T-cell (primary cell): ENCODE results near the gene EFHC1. TPM values are rescaled to one million over a fixed set of nuclear protein-coding genes. Genes with fewer than 3 reads are reported as not detected.
A peak's percentile ranks its signal among the peaks of the same experiment; 100 is the strongest.

ENCODE experiments used
- ATAC-seq, 4 experiments: fragments of 200-7000 bp in 3 of 4; fragments of 150-1000 bp in 1 of 4; cut with Tn5 transposase; replicated peaks in 1 of 4; 1 replicate in 3 of 4; 2 replicates in 1 of 4; pipeline ENCODE4 v1.10.0; 2021; ENCODE audit warnings: moderate library complexity in 3 of 4, mild to moderate bottlenecking in 2 of 4, moderate number of reproducible peaks in 1 of 4
- CTCF ChIA-PET, 2 donors: fragments of 300-600 bp; sonication (Branson Sonifier 250); formaldehyde crosslinking; loops; one replicate each; lab custom pipeline; 2022; ENCODE audit warnings: antibody characterized with exemption in 2 of 2; lab: Charles Lee
- POLR2A ChIA-PET, 2 donors: fragments of 300-600 bp; sonication (Branson Sonifier 250); formaldehyde crosslinking; loops; one replicate each; lab custom pipeline; 2022; ENCODE audit warnings: antibody characterized with exemption in 2 of 2; lab: Charles Lee
- DNase-seq, 35 experiments: peaks; one replicate each; pipeline versions ENCODE4 v3.0.0 to v3.0.0-alpha.2; 2013 to 2023
- H3K27ac ChIP-seq: one replicate; pipeline ENCODE4 v1.5.1; 2013; ENCODE audit warnings: low read length
- H3K27me3 ChIP-seq, 2 experiments: replicated peaks in 1 of 2; 1 replicate in 1 of 2; 2 replicates in 1 of 2; pipeline versions ENCODE4 v1.6.1 to v1.7.0; 2013; ENCODE audit warnings: low read length in 1 of 2, mixed read lengths in 1 of 2; ENCODE audit not compliant: control insufficient read depth in 2 of 2, insufficient read depth in 2 of 2; ENCODE audit errors: extremely low read depth in 1 of 2
- H3K36me3 ChIP-seq, 2 donors: 1 replicate in 1 of 2; 2 replicates in 1 of 2; pipeline versions ENCODE4 v1.6.1 to v1.7.0; 2013; ENCODE audit warnings: low read length in 1 of 2; ENCODE audit not compliant: control insufficient read depth in 2 of 2, insufficient read depth in 1 of 2; ENCODE audit errors: extremely low read depth in 1 of 2
- H3K4me1 ChIP-seq, 2 experiments: 1 replicate in 1 of 2; 2 replicates in 1 of 2; pipeline versions ENCODE4 v1.6.1 to v1.7.0; 2013; ENCODE audit warnings: low read length in 2 of 2, mixed read lengths in 1 of 2; ENCODE audit not compliant: insufficient read depth in 2 of 2, control insufficient read depth in 1 of 2; ENCODE audit errors: extremely low read depth in 1 of 2
- H3K4me3 ChIP-seq, 2 donors: 1 replicate in 1 of 2; 2 replicates in 1 of 2; pipeline versions ENCODE4 v1.5.1 to v1.7.0; 2013; ENCODE audit warnings: mild to moderate bottlenecking in 2 of 2, low read length in 1 of 2, moderate library complexity in 1 of 2; ENCODE audit not compliant: control insufficient read depth in 1 of 2; ENCODE audit errors: extremely low read depth in 1 of 2
- H3K9me3 ChIP-seq: 2 replicates; pipeline ENCODE4 v1.7.0; 2013
- H3K27ac Mint-ChIP-seq, 2 donors: one replicate each; pipeline ENCODE4 v1.8.0; 2020 to 2021; ENCODE audit warnings: mild to moderate bottlenecking in 2 of 2, mixed read lengths in 2 of 2
- H3K27me3 Mint-ChIP-seq, 2 donors: one replicate each; pipeline ENCODE4 v1.8.0; 2021 to 2022; ENCODE audit warnings: mixed read lengths in 2 of 2
- H3K36me3 Mint-ChIP-seq: one replicate; pipeline ENCODE4 v1.8.0; 2021; ENCODE audit warnings: mixed read lengths
- H3K4me1 Mint-ChIP-seq, 3 donors: one replicate each; pipeline ENCODE4 v1.8.0; 2020 to 2022; ENCODE audit warnings: mixed read lengths in 3 of 3, mild to moderate bottlenecking in 1 of 3
- H3K4me3 Mint-ChIP-seq, 3 donors: one replicate each; pipeline ENCODE4 v1.8.0; 2020 to 2022; ENCODE audit warnings: mild to moderate bottlenecking in 3 of 3, mixed read lengths in 3 of 3, moderate library complexity in 3 of 3
- H3K9me3 Mint-ChIP-seq, 3 donors: one replicate each; pipeline ENCODE4 v1.8.0; 2020 to 2022; ENCODE audit warnings: mixed read lengths in 3 of 3
- WGBS: methylation state at CpG from one replicate; pipeline ENCODE4 v1.1.5; 2013; ENCODE audit warnings: missing lambda C conversion rate; ENCODE audit not compliant: insufficient coverage; 5-methylcytosine and 5-hydroxymethylcytosine counted together
- total RNA-seq, 35 experiments: library from RNA in 6 of 35; stranded (reverse) in 6 of 35; fragments of 120-200 nt in 1 of 35; gene quantifications; one replicate each; pipeline versions ENCODE4 v1.2.1 to v1.2.4 and lab custom pipeline; 2013 to 2026

EFHC1 gene
- total RNA-seq, 5 donors from 2014 or later (not counting 1 experiment from before 2014, with no cell fraction given): 4.5 to 8.6 (median 6.2) TPM

- no peak overlapping the region for H3K27ac ChIP-seq
- no peaks in the 10 kb centered on the region for H3K27me3 ChIP-seq
- no peaks in the 10 kb centered on the region for H3K27me3 Mint-ChIP-seq
- H3K4me3 Mint-ChIP-seq: no peak overlapping the region
- H3K9me3 Mint-ChIP-seq: no peaks in the 10 kb centered on the region
- POLR2A ChIA-PET: no interaction called here
- no peak for DNase-seq
- CTCF ChIA-PET: no interaction called here
- peaks cover 45 to 49% (median 48%) of the 10 kb centered on the region in 3 donors for H3K4me1 Mint-ChIP-seq
- H3K4me1 ChIP-seq: peaks cover 14 to 39% of the 10 kb centered on the region in 2 experiments
- H3K4me3 ChIP-seq: no peak overlapping the region
- H3K36me3 Mint-ChIP-seq: peaks cover 16% of the 10 kb centered on the region
- H3K27ac Mint-ChIP-seq: no peak overlapping the region
- peaks cover 0 to 4% of the 10 kb centered on the region in 2 donors for H3K36me3 ChIP-seq
- WGBS: 100% methylated on average over 3 of the region's 5 CpGs
- H3K9me3 ChIP-seq: no peaks in the 10 kb centered on the region
- ATAC-seq: no peak
Measured at GRCh38 chr6:52534363-52534762, 114.2 kb downstream of the EFHC1 start.

- H3K27ac Mint-ChIP-seq: no peak overlapping the region
- H3K27ac ChIP-seq: no peak overlapping the region
- ChIA-PET CTCF (no interaction called here), POLR2A (no interaction called here)
- H3K36me3 ChIP-seq: peaks cover 0 to 4% of the 10 kb centered on the region in 2 donors
- ATAC-seq (peak in 3 of 4 experiments; percentile 42 to 51 (median 48)), DNase-seq (peak in 1 of 35 experiments; percentile 3)
- peak overlapping the region in 1 of 3 donors; percentile 35 for H3K4me3 Mint-ChIP-seq
- no peaks in the 10 kb centered on the region for H3K27me3 ChIP-seq
- peaks cover 19% of the 10 kb centered on the region for H3K36me3 Mint-ChIP-seq
- H3K27me3 Mint-ChIP-seq: no peaks in the 10 kb centered on the region
- H3K4me3 ChIP-seq: no peak overlapping the region
- WGBS: 71% methylated on average over 1 of the region's 3 CpGs
- H3K9me3 ChIP-seq: no peaks in the 10 kb centered on the region
- H3K4me1 ChIP-seq: peaks cover 14 to 39% of the 10 kb centered on the region in 2 experiments
- no peaks in the 10 kb centered on the region for H3K9me3 Mint-ChIP-seq
- H3K4me1 Mint-ChIP-seq: peaks cover 51 to 54% (median 51%) of the 10 kb centered on the region in 3 donors
Measured at GRCh38 chr6:52534966-52535390, 114.8 kb downstream of the EFHC1 start.

DNA sequence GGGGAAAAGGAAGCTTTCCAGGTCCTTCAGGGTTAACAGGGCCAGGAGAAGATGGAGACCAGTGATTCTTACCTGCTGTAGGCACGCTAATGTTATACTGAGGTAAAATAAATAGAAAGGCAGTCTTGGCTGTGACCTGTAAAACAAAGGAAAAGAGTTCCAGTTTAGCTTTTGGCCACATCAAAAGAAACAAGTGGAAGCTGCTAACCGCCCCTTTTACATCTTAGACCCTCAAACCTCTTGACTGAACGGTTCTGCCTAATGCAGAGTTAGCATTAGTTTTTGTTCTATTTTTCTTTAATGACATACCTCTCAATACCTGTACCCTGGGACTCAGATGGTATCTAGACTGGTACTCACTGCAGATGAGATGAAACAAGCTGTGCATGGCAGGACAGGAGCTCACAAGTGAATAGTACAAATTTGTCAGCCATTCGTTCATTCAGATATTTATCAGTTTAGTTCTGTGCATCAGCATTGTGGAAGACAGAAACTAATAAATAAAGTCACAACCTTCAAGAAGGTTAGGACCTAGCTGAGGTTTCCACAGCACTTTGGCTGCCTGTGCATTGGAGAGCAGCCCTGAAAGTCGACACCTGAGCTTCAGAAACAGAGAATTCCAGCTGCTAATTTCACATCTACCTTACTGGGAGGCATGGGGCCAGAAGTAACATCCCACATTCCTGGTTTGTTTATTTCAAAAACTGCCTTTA is 115.7 kb downstream of the EFHC1 start:
- ATAC-seq: peak in 2 of 4 experiments; percentile 15 to 48
- Mint-ChIP-seq H3K36me3 (peaks cover 19% of the 10 kb centered on the region), H3K27me3 (no peaks in the 10 kb centered on the region), H3K4me3 (peak overlapping the region in 1 of 3 donors; percentile 35), H3K27ac (no peak overlapping the region), H3K4me1 (peaks cover 55 to 59% (median 56%) of the 10 kb centered on the region in 3 donors), H3K9me3 (no peaks in the 10 kb centered on the region)
- Histone ChIP-seq H3K36me3 (no peaks in the 10 kb centered on the region), H3K9me3 (no peaks in the 10 kb centered on the region), H3K4me1 (peaks cover 14 to 39% of the 10 kb centered on the region in 2 experiments), H3K27me3 (no peaks in the 10 kb centered on the region), H3K27ac (no peak overlapping the region), H3K4me3 (no peak overlapping the region)
- POLR2A ChIA-PET: no interaction called here
- CTCF ChIA-PET: interaction anchor here in 1 of 2 donors (0.6 kb wide), 1 partner anchor 48 kb away, joined by 4 read pairs; no protein-coding TSS in a partner anchor
- no CpG with 5 or more reads among the region's 5 CpGs for WGBS
- DNase-seq: peak in 1 of 35 experiments; percentile 20

DNA sequence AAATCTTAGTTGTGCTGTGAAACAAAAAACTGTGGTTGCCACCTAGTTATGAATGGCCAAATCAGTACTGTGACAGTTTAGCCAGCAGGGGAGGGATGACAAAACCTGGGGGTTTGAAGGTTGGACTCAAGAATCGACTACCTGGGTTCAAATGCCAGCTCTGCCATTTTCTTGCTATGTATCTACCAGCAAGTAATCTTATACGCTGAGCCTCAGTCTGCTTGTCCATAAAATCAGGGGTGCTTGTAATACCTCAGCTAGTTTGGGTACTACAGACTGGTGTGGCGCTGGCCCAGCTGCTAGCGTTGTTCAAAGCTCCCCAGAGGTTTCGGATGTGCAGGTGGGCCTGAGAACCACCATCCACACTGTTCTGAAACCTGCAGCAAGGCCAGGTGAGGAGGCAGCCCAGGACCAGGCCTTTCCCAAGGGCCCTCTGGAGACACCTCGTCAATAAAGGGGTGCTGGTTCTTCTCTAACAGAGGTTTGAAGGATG is 116.3 kb downstream of the EFHC1 start:
- H3K27me3 ChIP-seq: no peaks in the 10 kb centered on the region
- no peaks in the 10 kb centered on the region for H3K9me3 ChIP-seq
- peaks cover 19% of the 10 kb centered on the region for H3K36me3 Mint-ChIP-seq
- H3K27me3 Mint-ChIP-seq: no peaks in the 10 kb centered on the region
- H3K4me3 Mint-ChIP-seq: peak overlapping the region in 1 of 3 donors; percentile 10
- POLR2A ChIA-PET: no interaction called here
- ATAC-seq (peak in 1 of 4 experiments; percentile 12), DNase-seq (peak in 1 of 35 experiments; percentile 1)
- WGBS: 89% methylated on average over 6 of the region's 6 CpGs
- H3K27ac Mint-ChIP-seq: no peak overlapping the region
- CTCF ChIA-PET: no interaction called here
- H3K4me1 Mint-ChIP-seq: peaks cover 55 to 59% (median 56%) of the 10 kb centered on the region in 3 donors
- no peaks in the 10 kb centered on the region for H3K9me3 Mint-ChIP-seq
- no peaks in the 10 kb centered on the region for H3K36me3 ChIP-seq
- H3K4me3 ChIP-seq: no peak overlapping the region
- H3K4me1 ChIP-seq: peaks cover 14 to 39% of the 10 kb centered on the region in 2 experiments
- H3K27ac ChIP-seq: no peak overlapping the region

DNA sequence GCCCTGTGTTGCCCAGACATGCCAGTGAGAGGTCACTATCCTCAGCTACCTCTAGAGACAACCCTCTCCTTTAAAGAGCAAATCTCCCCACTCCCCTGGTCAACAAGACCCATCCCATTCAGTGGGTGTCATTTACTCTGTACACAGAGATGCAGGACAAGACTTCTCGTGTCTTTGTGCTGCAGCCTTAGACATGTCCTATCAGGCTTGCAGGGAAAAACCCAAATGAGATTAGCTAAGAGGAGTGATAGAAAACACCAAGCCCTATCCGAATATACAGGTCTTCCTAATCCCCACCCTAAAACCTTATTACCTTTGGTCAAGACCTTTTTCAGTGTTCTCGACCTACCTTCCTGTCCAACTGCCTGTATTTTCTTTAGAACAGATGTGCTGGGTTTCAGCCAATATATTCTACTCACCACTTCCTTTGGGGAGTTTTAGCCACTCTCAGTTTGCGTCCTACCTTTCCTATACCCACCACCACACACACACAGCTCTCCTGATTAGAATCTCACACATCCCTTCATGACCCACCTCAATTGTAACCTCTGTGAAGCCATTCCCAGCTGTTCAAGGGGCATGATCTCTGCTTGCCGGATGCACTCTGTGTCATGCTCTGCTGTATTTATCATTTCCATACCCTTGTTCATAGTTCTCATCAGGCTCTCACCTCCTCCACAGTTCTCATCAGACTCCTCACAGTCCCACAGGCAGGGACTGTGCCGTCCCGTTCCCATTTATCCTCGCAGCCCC is 117.0 kb downstream of the EFHC1 start:
- peak overlapping the region in 1 of 3 donors; percentile 43 for H3K4me3 Mint-ChIP-seq

GRCh38 chr6:52538252-52538900 is 118.2 kb downstream of the EFHC1 start:
- Mint-ChIP-seq H3K9me3 (no peaks in the 10 kb centered on the region), H3K36me3 (peaks cover 16% of the 10 kb centered on the region), H3K27me3 (no peaks in the 10 kb centered on the region), H3K4me3 (peak overlapping the region in 1 of 3 donors; percentile 43), H3K4me1 (peaks cover 53 to 59% (median 56%) of the 10 kb centered on the region in 3 donors), H3K27ac (no peak overlapping the region)
- ATAC-seq: no peak
- DNase-seq: no peak
- Histone ChIP-seq H3K4me3 (no peak overlapping the region), H3K27ac (no peak overlapping the region), H3K36me3 (no peaks in the 10 kb centered on the region), H3K9me3 (no peaks in the 10 kb centered on the region), H3K27me3 (no peaks in the 10 kb centered on the region), H3K4me1 (peaks cover 14 to 39% of the 10 kb centered on the region in 2 experiments)
- CTCF ChIA-PET: no interaction called here
- 100% methylated on average over 1 of the region's 5 CpGs for WGBS
- POLR2A ChIA-PET: no interaction called here

More for the DNA sequence above, 117.0 kb downstream of the EFHC1 start:
- no peak overlapping the region for H3K4me3 ChIP-seq
- H3K36me3 Mint-ChIP-seq: peaks cover 16% of the 10 kb centered on the region
- no peaks in the 10 kb centered on the region for H3K9me3 Mint-ChIP-seq
- 55% methylated on average over 6 of the region's 8 CpGs for WGBS
- H3K27ac Mint-ChIP-seq: no peak overlapping the region
- no peaks in the 10 kb centered on the region for H3K36me3 ChIP-seq
- POLR2A ChIA-PET: no interaction called here
- no peaks in the 10 kb centered on the region for H3K9me3 ChIP-seq
- peaks cover 14 to 39% of the 10 kb centered on the region in 2 experiments for H3K4me1 ChIP-seq
- ATAC-seq (peak in 2 of 4 experiments; percentile 42 to 48), DNase-seq (peak in 2 of 35 experiments; percentile 2 to 6)
- H3K27me3 Mint-ChIP-seq: no peaks in the 10 kb centered on the region
- H3K27me3 ChIP-seq: no peaks in the 10 kb centered on the region
- H3K4me1 Mint-ChIP-seq: peaks cover 53 to 59% (median 56%) of the 10 kb centered on the region in 3 donors
- H3K27ac ChIP-seq: no peak overlapping the region
- CTCF ChIA-PET: no interaction called here
